ENCODE measurements around the gene GP5.

Gene GP5

DNA sequence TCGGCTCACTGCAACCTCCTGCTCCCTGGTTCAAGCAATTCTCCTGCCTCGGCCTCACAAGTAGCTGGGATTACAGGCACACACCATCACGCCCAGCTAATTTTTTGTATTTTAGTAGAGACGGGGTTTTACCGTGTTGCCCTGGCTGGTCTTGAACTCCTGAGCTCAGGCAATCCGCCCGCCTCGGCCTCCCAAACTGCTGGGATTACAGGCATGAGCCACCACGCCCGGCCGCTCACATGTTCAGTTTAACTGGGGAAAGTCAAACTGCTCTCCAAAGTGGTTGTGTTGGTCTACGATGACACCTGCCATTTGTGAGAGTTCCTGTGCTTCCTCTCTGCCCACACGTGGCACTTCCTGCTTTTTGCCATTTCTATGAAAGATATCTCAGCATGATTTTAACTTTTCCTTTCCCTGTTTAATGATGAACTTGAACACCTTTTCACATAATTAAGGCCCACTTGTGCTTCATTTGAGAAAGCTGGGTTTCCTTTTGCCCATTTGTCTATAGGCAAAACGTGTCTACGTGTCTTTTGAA, 877 bp upstream of the GP5 start:
- no peak overlapping the region for H3K4me3 ChIP-seq (ENCODE audit: low read depth, low read length)
- TF ChIP-seq, protein P1, sequence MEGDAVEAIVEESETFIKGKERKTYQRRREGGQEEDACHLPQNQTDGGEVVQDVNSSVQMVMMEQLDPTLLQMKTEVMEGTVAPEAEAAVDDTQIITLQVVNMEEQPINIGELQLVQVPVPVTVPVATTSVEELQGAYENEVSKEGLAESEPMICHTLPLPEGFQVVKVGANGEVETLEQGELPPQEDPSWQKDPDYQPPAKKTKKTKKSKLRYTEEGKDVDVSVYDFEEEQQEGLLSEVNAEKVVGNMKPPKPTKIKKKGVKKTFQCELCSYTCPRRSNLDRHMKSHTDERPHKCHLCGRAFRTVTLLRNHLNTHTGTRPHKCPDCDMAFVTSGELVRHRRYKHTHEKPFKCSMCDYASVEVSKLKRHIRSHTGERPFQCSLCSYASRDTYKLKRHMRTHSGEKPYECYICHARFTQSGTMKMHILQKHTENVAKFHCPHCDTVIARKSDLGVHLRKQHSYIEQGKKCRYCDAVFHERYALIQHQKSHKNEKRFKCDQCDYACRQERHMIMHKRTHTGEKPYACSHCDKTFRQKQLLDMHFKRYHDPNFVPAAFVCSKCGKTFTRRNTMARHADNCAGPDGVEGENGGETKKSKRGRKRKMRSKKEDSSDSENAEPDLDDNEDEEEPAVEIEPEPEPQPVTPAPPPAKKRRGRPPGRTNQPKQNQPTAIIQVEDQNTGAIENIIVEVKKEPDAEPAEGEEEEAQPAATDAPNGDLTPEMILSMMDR (conservative IDR thresholded peaks at IDR 0.05; ENCODE audit: low read depth, low read length) = no peak

DNA sequence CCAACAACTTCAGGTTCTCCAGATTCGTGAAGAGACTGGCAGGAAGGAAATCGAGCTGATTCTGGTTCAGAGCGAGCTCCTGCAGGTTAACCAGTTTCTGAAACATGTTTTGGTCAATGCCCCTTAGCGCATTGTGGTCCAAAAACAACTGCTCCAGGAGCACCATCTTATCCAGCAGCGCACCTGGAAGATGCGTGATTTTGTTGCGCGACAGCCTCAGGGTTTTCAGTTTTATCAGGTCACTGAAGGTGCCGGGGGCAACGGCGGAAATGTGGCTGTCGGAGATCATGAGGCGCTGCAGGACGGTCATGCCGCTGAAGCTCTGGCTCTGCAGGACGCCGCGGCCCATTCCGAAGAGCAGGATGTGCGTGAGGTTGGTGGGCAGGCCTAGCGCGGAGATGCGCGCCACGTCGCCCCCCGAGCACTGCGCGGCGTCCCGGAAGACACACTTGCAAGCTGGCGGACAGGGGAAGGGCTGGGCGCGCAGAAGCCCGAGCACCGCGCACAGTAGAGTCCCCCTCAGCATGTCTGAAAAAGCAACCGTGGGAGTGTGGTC, 1.2 kb downstream of the GP5 start:
- TF ChIP-seq, protein P1 (conservative IDR thresholded peaks at IDR 0.05; ENCODE audit: low read depth, low read length) = no peak
- DNase-seq (ENCODE audit: low read depth) = peak; percentile 11
- peak overlapping the region; percentile 40 for H3K4me3 ChIP-seq (ENCODE audit: low read depth, low read length)

More for the DNA sequence above, 877 bp upstream of the GP5 start:
- no peak for DNase-seq (ENCODE audit: low read depth)

DNA sequence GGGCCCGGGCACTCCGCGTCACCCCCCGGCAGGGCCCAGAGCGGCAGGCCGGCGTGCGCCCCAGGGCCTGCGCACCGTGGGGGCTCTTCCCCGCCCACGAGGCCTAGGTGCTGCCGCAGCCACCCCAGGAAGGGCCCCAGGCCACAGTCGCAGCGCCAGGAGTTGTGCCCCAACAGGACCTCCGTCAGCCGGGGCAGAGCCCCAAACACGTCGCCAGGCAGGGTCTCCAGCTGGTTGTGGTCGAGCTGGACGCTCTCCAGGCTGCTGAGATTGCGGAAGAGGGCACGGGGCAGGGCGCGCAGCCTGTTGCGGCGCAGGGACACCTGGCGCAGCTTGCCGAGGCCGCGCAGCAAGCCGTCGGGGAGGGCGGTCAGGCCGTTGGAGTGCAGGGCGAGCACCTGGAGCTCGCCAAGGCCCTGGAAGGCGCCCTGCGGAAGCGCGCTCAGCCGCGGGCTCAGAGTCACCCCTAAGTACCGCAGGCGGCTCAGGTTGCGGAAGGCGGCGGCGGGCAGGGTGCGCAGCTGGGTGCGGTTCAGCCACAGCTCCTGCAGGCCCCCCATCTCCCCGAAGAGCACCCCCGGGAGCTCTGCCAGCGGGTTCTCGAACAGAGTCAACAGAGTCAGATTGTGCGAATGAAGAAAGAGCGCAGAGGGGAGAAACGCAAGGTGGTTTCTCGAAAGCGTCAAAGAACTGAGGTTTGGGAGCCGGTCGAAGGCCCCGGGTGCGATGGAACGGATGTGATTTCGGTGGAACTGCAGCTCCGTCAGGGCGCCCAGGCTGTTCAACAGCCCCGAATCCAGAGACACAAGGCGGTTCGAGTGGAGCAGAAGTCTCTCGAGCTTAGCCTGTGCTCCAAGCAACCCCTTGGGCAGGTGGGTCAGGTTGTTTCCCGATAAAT, 2.0 kb downstream of the GP5 start:
- DNase-seq (ENCODE audit: low read depth) = peak; percentile 55
- H3K4me3 ChIP-seq (ENCODE audit: low read depth, low read length) = no peak overlapping the region
- TF ChIP-seq, protein P1 (conservative IDR thresholded peaks at IDR 0.05; ENCODE audit: low read depth, low read length) = no peak

DNA sequence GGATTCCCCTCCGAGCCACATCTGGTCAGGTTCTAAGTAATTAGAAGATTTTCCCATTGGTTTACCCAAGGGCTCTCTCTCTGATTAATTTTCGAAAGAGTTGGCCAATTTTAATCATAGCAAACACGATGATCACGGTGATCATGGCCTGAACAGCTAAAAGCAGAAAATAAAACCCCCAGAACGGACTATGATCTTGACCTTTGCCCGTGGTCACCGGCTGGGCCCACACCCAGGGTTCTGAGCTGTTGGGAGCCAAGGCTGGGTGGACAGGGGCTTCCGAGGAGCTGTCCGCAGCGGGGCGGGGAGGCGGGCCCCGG, 2.6 kb downstream of the GP5 start:
- DNase-seq (ENCODE audit: low read depth) = no peak
- H3K4me3 ChIP-seq (ENCODE audit: low read depth, low read length) = no peak overlapping the region
- TF ChIP-seq, protein P1 (conservative IDR thresholded peaks at IDR 0.05; ENCODE audit: low read depth, low read length) = no peak

DNA sequence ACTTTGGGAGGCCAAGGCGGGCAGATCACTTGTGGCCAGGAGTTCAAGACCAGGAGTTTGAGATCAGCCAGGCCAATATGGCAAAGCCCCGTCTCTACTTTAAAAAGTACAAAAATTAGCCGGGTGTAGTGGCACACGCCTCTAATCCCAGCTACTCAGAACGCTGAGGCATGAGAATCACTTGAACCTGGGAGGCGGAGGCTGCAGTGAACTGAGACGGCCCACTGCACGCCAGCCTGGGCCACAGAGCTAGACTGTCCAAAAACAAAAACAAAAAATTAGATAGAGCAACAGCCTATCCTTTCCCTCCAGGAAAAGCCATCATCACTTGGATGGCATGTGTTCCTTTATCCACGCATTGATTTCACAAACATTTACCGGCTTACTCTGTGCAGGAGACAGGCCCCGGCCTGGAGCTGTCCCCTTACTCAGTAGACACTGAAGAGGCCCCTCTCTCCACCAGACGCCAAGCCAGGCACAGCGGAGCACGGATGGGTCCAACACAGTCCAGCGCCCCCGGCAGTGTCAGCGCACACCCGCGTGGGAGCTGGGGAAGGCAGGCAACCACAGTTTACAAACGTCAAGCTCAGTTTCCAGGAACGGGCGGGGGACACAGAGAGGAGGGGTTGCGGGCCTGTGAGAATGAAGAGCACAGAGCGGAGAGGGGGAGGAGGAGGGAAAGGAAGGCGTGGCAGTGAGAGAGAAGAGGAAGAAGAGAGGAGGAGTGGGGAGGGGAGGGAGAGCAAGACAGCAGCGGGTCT, 3.1 kb downstream of the GP5 start:
- DNase-seq (ENCODE audit: low read depth) = peak; percentile 31
- H3K4me3 ChIP-seq (ENCODE audit: low read depth, low read length) = no peak overlapping the region
- TF ChIP-seq, protein P1 (conservative IDR thresholded peaks at IDR 0.05; ENCODE audit: low read depth, low read length) = no peak

DNA sequence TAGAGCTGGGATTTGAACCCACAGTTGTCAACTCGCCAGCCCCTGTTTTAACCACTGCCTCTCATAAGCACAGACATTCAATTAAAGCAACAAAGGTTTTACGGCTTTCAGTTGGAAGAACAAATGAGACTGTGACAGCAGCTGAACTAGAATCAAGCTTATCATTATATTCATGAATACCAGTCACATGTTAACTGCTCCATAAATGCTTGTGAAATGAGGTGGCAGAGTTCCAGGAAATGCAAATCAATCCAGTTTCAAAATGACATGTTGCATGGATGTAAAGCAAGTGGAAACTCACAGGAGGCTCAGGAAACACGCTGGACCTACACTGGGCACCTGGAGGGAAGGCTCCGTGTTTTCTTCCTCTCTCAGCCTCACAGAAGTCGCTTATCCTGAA, 3.9 kb downstream of the GP5 start:
- TF ChIP-seq, protein P1 (conservative IDR thresholded peaks at IDR 0.05; ENCODE audit: low read depth, low read length) = no peak
- DNase-seq (ENCODE audit: low read depth) = peak; percentile 20
- H3K4me3 ChIP-seq (ENCODE audit: low read depth, low read length) = no peak overlapping the region
